Lung (tissue), 12 donors: ENCODE data around the gene FAM120AOS. TPM values are rescaled to one million over a fixed set of nuclear protein-coding genes. Genes with fewer than 3 reads are reported as not detected.

Experiments used
- ATAC-seq: fragments of 200-7000 bp; cut with Tn5 transposase; one replicate; pipeline ENCODE4 v1.9.1; 2020; ENCODE audit warnings: moderate number of reproducible peaks; ENCODE audit not compliant: insufficient read depth, low FRiP score
- DNase-seq, 3 donors: peaks; one replicate each; pipeline ENCODE4 v3.0.0-alpha.2; 2013 to 2017
- H3K27ac ChIP-seq, 2 donors: one replicate each; pipeline ENCODE4 v1.5.1; 2013; ENCODE audit warnings: mild to moderate bottlenecking in 2 of 2, moderate library complexity in 2 of 2, control low read depth in 1 of 2, inconsistent platforms in 1 of 2, low read depth in 1 of 2, low read length in 1 of 2
- H3K27me3 ChIP-seq, 3 donors: one replicate each; pipeline ENCODE4 v1.5.1; 2013; ENCODE audit warnings: low read length in 2 of 3; ENCODE audit not compliant: control insufficient read depth in 3 of 3, insufficient read depth in 3 of 3
- H3K36me3 ChIP-seq, 4 donors: one replicate each; pipeline ENCODE4 v1.5.1; 2013; ENCODE audit warnings: low read length in 4 of 4, mild to moderate bottlenecking in 1 of 4, moderate library complexity in 1 of 4; ENCODE audit not compliant: control insufficient read depth in 4 of 4, insufficient read depth in 4 of 4
- H3K4me1 ChIP-seq, 5 donors: one replicate each; pipeline ENCODE4 v1.5.1; 2013; ENCODE audit warnings: low read length in 5 of 5, mild to moderate bottlenecking in 2 of 5, moderate library complexity in 1 of 5; ENCODE audit not compliant: control insufficient read depth in 5 of 5, insufficient read depth in 5 of 5
- H3K4me3 ChIP-seq: one replicate; pipeline ENCODE4 v1.5.1; 2013; ENCODE audit warnings: mild to moderate bottlenecking, control low read depth, moderate library complexity
- H3K9ac ChIP-seq, 2 donors: one replicate each; pipeline ENCODE4 v1.5.1; 2013; ENCODE audit warnings: low read length in 2 of 2, control low read depth in 1 of 2; ENCODE audit not compliant: insufficient read depth in 1 of 2
- H3K9me3 ChIP-seq, 4 donors: one replicate each; pipeline ENCODE4 v1.5.1; 2013; ENCODE audit warnings: low read length in 3 of 4, mild to moderate bottlenecking in 1 of 4, moderate library complexity in 1 of 4; ENCODE audit not compliant: control insufficient read depth in 4 of 4, insufficient read depth in 3 of 4
- WGBS, 2 donors: extraction: QIAGEN DNeasy Blood & Tissue Kit; methylation state at CpG; one replicate each; pipeline ENCODE4 v1.1.7; 2013; 5-methylcytosine and 5-hydroxymethylcytosine counted together
- polyA plus RNA-seq, 2 donors: library from polyadenylated mRNA; stranded (reverse); fragments of 200-250 nt; gene quantifications; one replicate each; pipeline ENCODE4 v1.2.1, GENCODE V29; 2013
- total RNA-seq, 2 donors: library from RNA; depleted of rRNA in 1 of 2; stranded (reverse); fragments of >200 nt in 1 of 2; gene quantifications; one replicate each; pipeline ENCODE4 v1.2.1, GENCODE V29; 2014 to 2021
- TF ChIP-seq, protein P1 (sequence below): IDR thresholded peaks from 2 replicates; pipeline ENCODE4 v1.5.1; 2012; ENCODE audit warnings: mild to moderate bottlenecking; ENCODE audit errors: control extremely low read depth, extremely low read depth
- donor health status: control.
- donor health status: control.
- donor health status: Bipolar disorder and iron deficiency.
- donor health status: healthy.
- donor health status: DM: yes; HTN: yes; CAD: no.

Gene FAM120AOS
- total and polyA plus RNA-seq, 4 donors = 27.2 to 51.6 (median 36.5) TPM

DNA sequence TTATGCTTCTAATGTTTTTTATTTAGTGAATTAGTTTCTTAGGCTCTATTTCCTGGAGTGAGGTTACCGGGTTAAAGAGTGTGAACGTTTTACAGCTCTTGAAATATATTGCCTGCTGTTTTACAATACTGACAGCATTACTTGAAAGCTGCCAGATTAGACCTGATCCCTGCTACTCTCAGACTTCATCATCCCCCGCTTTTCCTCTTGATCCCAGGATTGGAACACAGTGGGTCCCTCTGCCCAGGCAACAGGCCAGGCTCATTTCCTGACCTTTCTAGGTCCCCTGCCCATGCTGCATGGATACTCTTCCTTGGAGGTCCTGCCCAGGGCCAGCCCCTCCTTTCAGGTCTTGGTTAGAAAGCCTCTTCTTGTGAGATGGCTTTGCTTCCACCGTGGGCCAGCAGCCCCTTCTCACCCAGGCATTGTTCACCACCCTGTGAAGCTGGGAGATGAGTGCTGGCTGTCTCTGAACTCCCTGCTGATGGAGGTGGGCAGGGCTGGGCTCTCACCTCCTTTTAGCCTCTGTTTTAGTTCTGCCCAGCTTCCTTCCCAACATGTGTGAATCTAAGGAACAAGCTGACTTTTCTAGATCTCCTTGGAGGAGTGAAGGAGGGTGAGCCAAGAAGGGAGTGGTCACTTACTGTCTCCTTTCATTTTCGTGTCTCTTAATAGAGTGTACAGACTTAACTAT, 15.5 kb upstream of the FAM120AOS start:
- ATAC-seq = peak; percentile 42
- peak; percentile 21 to 82 (median 61) for DNase-seq
- no peaks in the 10 kb centered on the region for H3K27me3 ChIP-seq
- H3K27ac ChIP-seq = peak overlapping the region; percentile 5 to 62
- H3K9me3 ChIP-seq = no peaks in the 10 kb centered on the region
- TF ChIP-seq, protein P1, sequence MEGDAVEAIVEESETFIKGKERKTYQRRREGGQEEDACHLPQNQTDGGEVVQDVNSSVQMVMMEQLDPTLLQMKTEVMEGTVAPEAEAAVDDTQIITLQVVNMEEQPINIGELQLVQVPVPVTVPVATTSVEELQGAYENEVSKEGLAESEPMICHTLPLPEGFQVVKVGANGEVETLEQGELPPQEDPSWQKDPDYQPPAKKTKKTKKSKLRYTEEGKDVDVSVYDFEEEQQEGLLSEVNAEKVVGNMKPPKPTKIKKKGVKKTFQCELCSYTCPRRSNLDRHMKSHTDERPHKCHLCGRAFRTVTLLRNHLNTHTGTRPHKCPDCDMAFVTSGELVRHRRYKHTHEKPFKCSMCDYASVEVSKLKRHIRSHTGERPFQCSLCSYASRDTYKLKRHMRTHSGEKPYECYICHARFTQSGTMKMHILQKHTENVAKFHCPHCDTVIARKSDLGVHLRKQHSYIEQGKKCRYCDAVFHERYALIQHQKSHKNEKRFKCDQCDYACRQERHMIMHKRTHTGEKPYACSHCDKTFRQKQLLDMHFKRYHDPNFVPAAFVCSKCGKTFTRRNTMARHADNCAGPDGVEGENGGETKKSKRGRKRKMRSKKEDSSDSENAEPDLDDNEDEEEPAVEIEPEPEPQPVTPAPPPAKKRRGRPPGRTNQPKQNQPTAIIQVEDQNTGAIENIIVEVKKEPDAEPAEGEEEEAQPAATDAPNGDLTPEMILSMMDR = no peak
- H3K9ac ChIP-seq = peak overlapping the region in 1 of 2 donors; percentile 61
- H3K4me1 ChIP-seq = peaks cover 13 to 50% (median 19%) of the 10 kb centered on the region in 5 donors
- WGBS, 2 donors = 29 to 49% methylated on average over 5 of the region's 5 CpGs
- peaks cover 0 to 4% (median 3%) of the 10 kb centered on the region in 4 donors for H3K36me3 ChIP-seq
- H3K4me3 ChIP-seq = no peak overlapping the region

DNA sequence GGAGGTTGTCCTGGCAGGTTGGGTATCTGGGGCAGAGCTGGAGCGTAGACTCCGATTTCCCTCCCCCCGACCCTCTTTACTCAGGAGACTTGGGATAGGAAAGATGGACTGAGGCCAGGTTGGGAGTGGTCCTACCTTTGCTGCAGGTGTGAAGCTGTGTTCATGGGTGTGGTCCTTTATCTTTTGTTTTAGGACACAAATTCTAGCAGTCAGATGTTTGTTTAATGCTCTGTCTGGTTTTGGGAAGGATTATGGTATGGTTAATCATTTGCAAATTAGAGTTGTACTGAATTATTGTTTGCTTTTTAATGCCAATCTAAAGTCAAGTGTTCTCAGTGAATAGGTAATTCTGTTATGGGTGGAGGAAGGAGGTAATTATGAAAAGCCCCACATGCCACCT, 14.1 kb upstream of the FAM120AOS start:
- peak in 1 of 3 donors; percentile 24 for DNase-seq
- Histone ChIP-seq H3K9ac (no peak overlapping the region), H3K4me3 (no peak overlapping the region), H3K27ac (peak overlapping the region in 1 of 2 donors; percentile 53), H3K9me3 (no peaks in the 10 kb centered on the region), H3K4me1 (peaks cover 13 to 54% (median 19%) of the 10 kb centered on the region in 5 donors), H3K36me3 (peaks cover 0 to 4% (median 2%) of the 10 kb centered on the region in 4 donors), H3K27me3 (no peaks in the 10 kb centered on the region)
- whole genome bisulfite sequencing, 2 donors = 71 to 84% methylated on average over 3 of the region's 3 CpGs
- ATAC-seq = no peak
- TF ChIP-seq, protein P1 = no peak

DNA sequence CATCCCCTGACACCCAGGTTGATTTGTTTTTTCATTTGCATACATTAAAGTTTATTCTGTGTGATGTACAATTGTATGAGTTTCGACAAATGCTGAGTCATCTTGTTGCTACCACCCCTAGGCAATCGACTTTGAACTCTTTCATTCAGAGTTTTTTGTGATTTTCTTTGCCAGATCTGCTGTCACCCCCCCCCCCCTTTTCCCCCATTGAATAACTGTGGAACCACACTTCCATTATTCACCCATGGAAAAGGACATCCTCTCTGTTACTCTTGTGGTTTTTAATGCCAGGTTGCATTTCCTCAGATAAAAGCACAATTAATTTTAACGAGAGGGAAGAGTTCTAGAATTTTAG, 13.7 kb upstream of the FAM120AOS start:
- DNase-seq (no peak), ATAC-seq (no peak)
- H3K9me3 ChIP-seq = no peaks in the 10 kb centered on the region
- no peaks in the 10 kb centered on the region for H3K27me3 ChIP-seq
- no peak overlapping the region for H3K27ac ChIP-seq
- no peak overlapping the region for H3K9ac ChIP-seq
- peaks cover 13 to 54% (median 19%) of the 10 kb centered on the region in 5 donors for H3K4me1 ChIP-seq
- peaks cover 0 to 4% (median 2%) of the 10 kb centered on the region in 4 donors for H3K36me3 ChIP-seq
- TF ChIP-seq, protein P1 = no peak
- no peak overlapping the region for H3K4me3 ChIP-seq
- 14 to 20% methylated on average over 3 of the region's 3 CpGs for WGBS, 2 donors
